B cell (primary cell): ENCODE data around the gene KLHL22. TPM values are rescaled to one million over a fixed set of nuclear protein-coding genes. Genes with fewer than 3 reads are reported as not detected.
A peak's percentile ranks its signal among the peaks of the same experiment; 100 is the strongest.

Experiments
- ATAC-seq: fragments of 200-7000 bp; cut with Tn5 transposase; one replicate; pipeline ENCODE4 v1.10.0; 2021; ENCODE audit warnings: low read depth, mild to moderate bottlenecking, moderate number of reproducible peaks, moderate library complexity
- CTCF ChIA-PET: fragments of 350-600 bp; sonication (Branson Sonifier 250); formaldehyde crosslinking; loops from one replicate; lab custom pipeline; 2021; ENCODE audit warnings: antibody characterized with exemption, inconsistent platforms; lab: Charles Lee
- POLR2A ChIA-PET: fragments of 350-600 bp; sonication (Branson Sonifier 250); formaldehyde crosslinking; loops from one replicate; lab custom pipeline; 2021; ENCODE audit warnings: antibody characterized with exemption; lab: Charles Lee
- DNase-seq: peaks from one replicate; pipeline ENCODE4 v3.0.0; 2013
- H2AFZ ChIP-seq: 2 replicates; pipeline ENCODE4 v1.6.1; 2012; ENCODE audit warnings: mild to moderate bottlenecking, low read depth, low read length; ENCODE audit not compliant: insufficient read depth, poor library complexity, severe bottlenecking
- H3K27ac ChIP-seq, 2 donors: 1 replicate in 1 of 2; 2 replicates in 1 of 2; pipeline ENCODE4 v1.5.1; 2012 to 2013; ENCODE audit warnings: low read length in 2 of 2, mild to moderate bottlenecking in 2 of 2, moderate library complexity in 1 of 2
- H3K27me3 ChIP-seq, 4 experiments: fragments of 200-600 bp in 1 of 4; sonication (generic) in 1 of 4; replicated peaks in 1 of 4; 1 replicate in 2 of 4; 2 replicates in 2 of 4; pipeline versions ENCODE4 v1.6.1 to v1.7.0; 2013 to 2016; ENCODE audit warnings: low read length in 3 of 4, mild to moderate bottlenecking in 2 of 4, mixed read lengths in 1 of 4, moderate library complexity in 1 of 4; ENCODE audit not compliant: insufficient read depth in 4 of 4, control insufficient read depth in 3 of 4; ENCODE audit errors: control extremely low read depth in 1 of 4
- H3K36me3 ChIP-seq, 2 experiments: replicated peaks in 1 of 2; 1 replicate in 1 of 2; 2 replicates in 1 of 2; pipeline versions ENCODE4 v1.6.1 to v1.7.1; 2013; ENCODE audit warnings: low read length in 1 of 2; ENCODE audit not compliant: insufficient read depth in 2 of 2, control insufficient read depth in 1 of 2; ENCODE audit errors: control extremely low read depth in 1 of 2, extremely low read depth in 1 of 2
- H3K4me1 ChIP-seq, 2 donors: fragments of 200-600 bp in 1 of 2; sonication (generic) in 1 of 2; 1 replicate in 1 of 2; 2 replicates in 1 of 2; pipeline versions ENCODE4 v1.5.1 to v1.6.1; 2013 to 2017; ENCODE audit warnings: low read length in 2 of 2; ENCODE audit not compliant: control insufficient read depth in 2 of 2, insufficient read depth in 2 of 2
- H3K4me2 ChIP-seq: replicated peaks from 2 replicates; pipeline ENCODE3; 2012; ENCODE audit warnings: mild to moderate bottlenecking, low read depth, low read length; ENCODE audit not compliant: poor library complexity, severe bottlenecking
- H3K4me3 ChIP-seq, 5 experiments: fragments of 200-600 bp in 1 of 5; sonication (generic) in 1 of 5; 1 replicate in 3 of 5; 2 replicates in 2 of 5; pipeline versions ENCODE4 v1.5.1 to v1.7.0; 2011 to 2016; ENCODE audit warnings: low read length in 4 of 5, mild to moderate bottlenecking in 4 of 5, low read depth in 2 of 5, control low read depth in 1 of 5, moderate library complexity in 1 of 5; ENCODE audit not compliant: insufficient read depth in 1 of 5; ENCODE audit errors: control extremely low read depth in 1 of 5, extremely low read depth in 1 of 5
- H3K79me2 ChIP-seq: fragments of 200-600 bp; sonication (generic); one replicate; pipeline ENCODE4 v1.6.0; 2016; ENCODE audit warnings: low read length; ENCODE audit not compliant: control insufficient read depth, insufficient read depth
- H3K9ac ChIP-seq: fragments of 200-600 bp; sonication (generic); 2 replicates; pipeline ENCODE4 v1.6.1; 2017; ENCODE audit warnings: mild to moderate bottlenecking, low read length, moderate library complexity
- H3K9me3 ChIP-seq, 3 donors: one replicate each; pipeline versions ENCODE4 v1.6.1 to v1.7.1; 2013; ENCODE audit warnings: low read length in 2 of 3; ENCODE audit not compliant: control insufficient read depth in 2 of 3, insufficient read depth in 1 of 3; ENCODE audit errors: control extremely low read depth in 1 of 3
- H4K20me1 ChIP-seq: 2 replicates; pipeline ENCODE4 v1.6.0; 2012; ENCODE audit warnings: mild to moderate bottlenecking, low read length; ENCODE audit not compliant: insufficient read depth, control insufficient read depth, poor library complexity, severe bottlenecking
- H3K27ac Mint-ChIP-seq: one replicate; pipeline ENCODE4 v1.8.0; 2021; ENCODE audit warnings: mixed read lengths
- H3K27me3 Mint-ChIP-seq: one replicate; pipeline ENCODE4 v1.8.0; 2021; ENCODE audit warnings: mixed read lengths
- H3K4me1 Mint-ChIP-seq: one replicate; pipeline ENCODE4 v1.8.0; 2021; ENCODE audit warnings: mixed read lengths
- H3K4me3 Mint-ChIP-seq: one replicate; pipeline ENCODE4 v1.8.0; 2021; ENCODE audit warnings: mixed read lengths
- H3K9me3 Mint-ChIP-seq: one replicate; pipeline ENCODE4 v1.8.0; 2022; ENCODE audit warnings: mixed read lengths; ENCODE audit not compliant: insufficient read depth
- CTCF ChIP-seq: fragments of 200-600 bp; IDR thresholded peaks from one replicate; pipeline ENCODE4 v1.8.0; 2022; ENCODE audit warnings: antibody characterized with exemption, mild to moderate bottlenecking
- EZH2 ChIP-seq: IDR thresholded peaks from 2 replicates; pipeline ENCODE4 v1.6.1; 2012; ENCODE audit warnings: borderline replicate concordance, low read depth, mild to moderate bottlenecking, moderate library complexity, low read length; ENCODE audit not compliant: insufficient read depth, poor library complexity, severe bottlenecking
- WGBS: methylation state at CpG from one replicate; pipeline ENCODE4 v1.1.5; 2013; ENCODE audit warnings: missing lambda C conversion rate; ENCODE audit not compliant: insufficient coverage; 5-methylcytosine and 5-hydroxymethylcytosine counted together
- intact Hi-C: fragments of 100-400 bp; cut with micrococcal nuclease; formaldehyde crosslinking; loops from one replicate; pipeline ENCODE4 v1.10.0; 2022
- polyA plus RNA-seq: library from polyadenylated mRNA; depleted of rRNA; stranded (reverse); fragments of >200 nt; gene quantifications from 2 replicates; pipeline ENCODE4 v1.2.3, GENCODE V29; 2012
- total RNA-seq, 2 donors: library from RNA; stranded (reverse); fragments of 120-200 nt in 1 of 2; gene quantifications; 1 replicate in 1 of 2; 2 replicates in 1 of 2; pipeline versions ENCODE4 v1.2.3 to v1.2.4, GENCODE V29; 2013 to 2022

KLHL22 gene
- total and polyA plus RNA-seq, 2 donors (not counting 1 experiment from before 2014, with no cell fraction given): 37.0 to 45.6 TPM

- DNase-seq (no peak), ATAC-seq (no peak)
- Mint-ChIP-seq H3K27ac (no peak overlapping the region), H3K27me3 (peaks cover 57% of the 10 kb centered on the region), H3K9me3 (no peaks in the 10 kb centered on the region), H3K4me1 (peaks cover 41% of the 10 kb centered on the region), H3K4me3 (peak overlapping the region; percentile 8)
- Histone ChIP-seq H3K4me2 (no peak overlapping the region), H3K36me3 (no peaks in the 10 kb centered on the region), H3K4me1 (peaks cover 51 to 59% of the 10 kb centered on the region in 2 donors), H3K79me2 (no peaks in the 10 kb centered on the region), H3K27ac (no peak overlapping the region), H2AFZ (no peak overlapping the region), H3K27me3 (peaks cover 0 to 87% (median 41%) of the 10 kb centered on the region in 4 experiments), H3K9me3 (peaks cover 0 to 34% (median 0%) of the 10 kb centered on the region in 3 donors), H3K9ac (no peak overlapping the region), H4K20me1 (peaks cover 24% of the 10 kb centered on the region), H3K4me3 (no peak overlapping the region)
- ChIA-PET CTCF (interaction anchor here (1.0 to 2.3 kb wide), 2 partner anchors 15 to 21 kb away, joined by 3 to 8 read pairs; no protein-coding TSS in a partner anchor), POLR2A (no interaction called here)
- intact Hi-C loops: no loop called here
- 99% methylated on average over 11 of the region's 11 CpGs for WGBS
- TF ChIP-seq EZH2 (no peak), CTCF (no peak)
Measured at GRCh38 chr22:20433191-20433590, 62.4 kb downstream of the KLHL22 start.

- H3K4me3 ChIP-seq: no peak overlapping the region
- H3K4me2 ChIP-seq: no peak overlapping the region
- Mint-ChIP-seq H3K4me3 (peak overlapping the region; percentile 68), H3K27me3 (peaks cover 62% of the 10 kb centered on the region), H3K4me1 (peaks cover 38% of the 10 kb centered on the region), H3K27ac (no peak overlapping the region), H3K9me3 (no peaks in the 10 kb centered on the region)
- peaks cover 44 to 54% of the 10 kb centered on the region in 2 donors for H3K4me1 ChIP-seq
- H3K9ac ChIP-seq: no peak overlapping the region
- intact Hi-C loops: no loop called here
- no peaks in the 10 kb centered on the region for H3K36me3 ChIP-seq
- POLR2A ChIA-PET: no interaction called here
- ATAC-seq (no peak), DNase-seq (no peak)
- CTCF ChIA-PET: interaction anchor here (2.3 kb wide), 1 partner anchor 14 kb away, joined by 8 read pairs; no protein-coding TSS in a partner anchor
- peaks cover 0 to 30% (median 0%) of the 10 kb centered on the region in 3 donors for H3K9me3 ChIP-seq
- H4K20me1 ChIP-seq: peaks cover 21% of the 10 kb centered on the region
- H3K27me3 ChIP-seq: peaks cover 0 to 87% (median 41%) of the 10 kb centered on the region in 4 experiments
- H3K79me2 ChIP-seq: no peaks in the 10 kb centered on the region
- TF ChIP-seq EZH2: no peak
- TF ChIP-seq CTCF: no peak
- no peak overlapping the region for H2AFZ ChIP-seq
- H3K27ac ChIP-seq: no peak overlapping the region
- 61% methylated on average over 3 of the region's 3 CpGs for WGBS
Measured at GRCh38 chr22:20432244-20432686, 63.3 kb downstream of the KLHL22 start.
